Measurements from ENCODE around the gene ITPK1. TPM values are rescaled to one million over a fixed set of nuclear protein-coding genes. Genes with fewer than 3 reads are reported as not detected.

Gene ITPK1
- total RNA-seq, 1 experiment from 2014 or later: 38.5 TPM

DNA sequence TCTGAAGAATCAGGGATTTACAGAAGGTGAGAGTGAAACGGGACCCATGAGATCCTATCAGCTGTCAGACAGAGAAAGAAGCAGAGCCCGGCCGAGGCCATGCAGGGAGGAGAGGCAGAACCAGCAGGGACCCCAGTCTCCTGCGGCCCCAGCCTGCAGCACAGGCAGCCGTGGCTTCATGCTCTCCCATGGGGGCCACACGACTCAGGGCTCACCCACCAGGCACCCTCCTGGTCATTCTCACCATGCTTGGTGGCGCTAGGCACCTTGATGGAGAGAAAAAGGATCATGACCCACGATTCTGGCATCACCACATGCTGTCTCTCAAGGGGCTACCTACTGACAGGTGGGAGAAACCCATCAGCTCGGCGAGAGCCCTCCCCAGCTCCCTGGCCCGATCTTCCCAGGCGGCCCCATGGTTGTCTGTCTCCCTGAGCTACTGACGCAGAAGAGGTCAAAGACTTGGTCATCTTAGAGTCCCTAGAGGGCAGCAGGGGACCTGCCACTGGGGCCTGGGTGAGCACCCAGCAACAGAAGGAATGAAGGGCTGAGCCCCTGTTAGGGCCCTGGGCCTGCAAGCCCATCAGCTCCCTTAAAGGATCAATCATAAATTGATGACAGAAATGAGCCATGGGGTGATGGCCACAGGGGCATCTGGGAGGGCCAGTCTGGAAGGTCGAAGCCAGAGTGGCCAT, 58.0 kb downstream of the ITPK1 start:
- no peak for TF ChIP-seq EZH2 (IDR thresholded peaks at IDR 0.05; ENCODE audit: borderline replicate concordance, low read depth, low read length, poor library complexity, severe bottlenecking)
- TF ChIP-seq, protein P1, sequence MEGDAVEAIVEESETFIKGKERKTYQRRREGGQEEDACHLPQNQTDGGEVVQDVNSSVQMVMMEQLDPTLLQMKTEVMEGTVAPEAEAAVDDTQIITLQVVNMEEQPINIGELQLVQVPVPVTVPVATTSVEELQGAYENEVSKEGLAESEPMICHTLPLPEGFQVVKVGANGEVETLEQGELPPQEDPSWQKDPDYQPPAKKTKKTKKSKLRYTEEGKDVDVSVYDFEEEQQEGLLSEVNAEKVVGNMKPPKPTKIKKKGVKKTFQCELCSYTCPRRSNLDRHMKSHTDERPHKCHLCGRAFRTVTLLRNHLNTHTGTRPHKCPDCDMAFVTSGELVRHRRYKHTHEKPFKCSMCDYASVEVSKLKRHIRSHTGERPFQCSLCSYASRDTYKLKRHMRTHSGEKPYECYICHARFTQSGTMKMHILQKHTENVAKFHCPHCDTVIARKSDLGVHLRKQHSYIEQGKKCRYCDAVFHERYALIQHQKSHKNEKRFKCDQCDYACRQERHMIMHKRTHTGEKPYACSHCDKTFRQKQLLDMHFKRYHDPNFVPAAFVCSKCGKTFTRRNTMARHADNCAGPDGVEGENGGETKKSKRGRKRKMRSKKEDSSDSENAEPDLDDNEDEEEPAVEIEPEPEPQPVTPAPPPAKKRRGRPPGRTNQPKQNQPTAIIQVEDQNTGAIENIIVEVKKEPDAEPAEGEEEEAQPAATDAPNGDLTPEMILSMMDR (conservative IDR thresholded peaks at IDR 0.05; ENCODE audit: low read depth, low read length): no peak
- POLR2A ChIA-PET (ENCODE audit: low non-redundant PET): no interaction called here
- Histone ChIP-seq H3K27me3 (replicated peaks; ENCODE audit: insufficient read depth, low read depth, low read length, poor library complexity) (no peaks in the 10 kb centered on the region), H3K4me3 (ENCODE audit: low read depth, low read length, poor library complexity, severe bottlenecking) (no peak overlapping the region), H3K36me3 (ENCODE audit: insufficient read depth, low read length, poor library complexity, severe bottlenecking) (no peaks in the 10 kb centered on the region), H3K27ac (ENCODE audit: low read depth, low read length, poor library complexity, severe bottlenecking) (no peak overlapping the region), H3K9me3 (ENCODE audit: low read depth, low read length, poor library complexity, severe bottlenecking) (no peaks in the 10 kb centered on the region), H3K4me1 (ENCODE audit: insufficient read depth, low read length, poor library complexity, severe bottlenecking) (no peaks in the 10 kb centered on the region)
- no peak for DNase-seq (ENCODE audit: low spot score)
- CTCF ChIA-PET: no interaction called here
- BruUV-seq (replicated peaks): no TSS peak
- intact Hi-C loops (cut with micrococcal nuclease; ENCODE audit: unreplicated experiment): no loop called here

DNA sequence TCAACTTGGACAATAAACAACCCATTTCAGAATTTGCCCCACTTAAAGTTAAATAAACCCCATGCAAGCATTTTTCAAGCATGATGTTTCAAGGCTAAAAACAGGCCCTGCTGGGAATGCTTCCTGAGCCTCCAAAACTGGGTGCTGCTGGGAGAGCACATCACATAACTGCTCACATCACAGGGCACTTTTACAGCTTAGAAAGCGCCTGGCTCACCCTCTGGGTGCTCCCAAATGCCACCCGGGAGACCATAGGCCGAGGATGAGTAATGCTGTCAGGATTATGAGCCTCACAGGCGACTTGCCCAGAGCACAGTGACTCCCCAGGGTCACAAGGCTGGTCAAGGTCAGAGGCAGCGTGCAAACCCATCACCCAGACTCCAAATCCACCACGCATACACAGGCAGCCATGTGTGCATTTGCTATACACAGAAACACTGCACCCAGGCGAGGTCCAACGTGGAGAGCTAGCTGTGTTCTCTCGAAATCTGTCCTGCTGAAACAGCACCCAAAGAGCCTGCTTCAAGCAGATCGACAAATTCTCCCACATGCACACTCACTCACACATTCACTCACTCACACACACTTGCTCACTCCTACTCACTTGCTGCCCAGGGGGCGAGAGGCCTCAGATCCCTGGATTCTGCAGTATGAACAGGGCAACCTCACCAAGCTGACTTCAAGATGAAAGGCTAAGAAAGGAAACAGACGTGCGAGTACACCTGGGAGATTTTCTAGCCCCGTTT, 58.7 kb downstream of the ITPK1 start:
- TF ChIP-seq EZH2 (IDR thresholded peaks at IDR 0.05; ENCODE audit: borderline replicate concordance, low read depth, low read length, poor library complexity, severe bottlenecking): no peak
- TF ChIP-seq, protein P1 (conservative IDR thresholded peaks at IDR 0.05; ENCODE audit: low read depth, low read length): no peak
- ChIA-PET POLR2A (ENCODE audit: low non-redundant PET) (no interaction called here), CTCF (no interaction called here)
- Histone ChIP-seq H3K4me1 (ENCODE audit: insufficient read depth, low read length, poor library complexity, severe bottlenecking) (no peaks in the 10 kb centered on the region), H3K36me3 (ENCODE audit: insufficient read depth, low read length, poor library complexity, severe bottlenecking) (no peaks in the 10 kb centered on the region), H3K4me3 (ENCODE audit: low read depth, low read length, poor library complexity, severe bottlenecking) (no peak overlapping the region), H3K27ac (ENCODE audit: low read depth, low read length, poor library complexity, severe bottlenecking) (no peak overlapping the region), H3K27me3 (replicated peaks; ENCODE audit: insufficient read depth, low read depth, low read length, poor library complexity) (no peaks in the 10 kb centered on the region), H3K9me3 (ENCODE audit: low read depth, low read length, poor library complexity, severe bottlenecking) (no peaks in the 10 kb centered on the region)
- intact Hi-C loops (cut with micrococcal nuclease; ENCODE audit: unreplicated experiment): no loop called here
- no TSS peak for BruUV-seq (replicated peaks)
- no peak for DNase-seq (ENCODE audit: low spot score)

DNA sequence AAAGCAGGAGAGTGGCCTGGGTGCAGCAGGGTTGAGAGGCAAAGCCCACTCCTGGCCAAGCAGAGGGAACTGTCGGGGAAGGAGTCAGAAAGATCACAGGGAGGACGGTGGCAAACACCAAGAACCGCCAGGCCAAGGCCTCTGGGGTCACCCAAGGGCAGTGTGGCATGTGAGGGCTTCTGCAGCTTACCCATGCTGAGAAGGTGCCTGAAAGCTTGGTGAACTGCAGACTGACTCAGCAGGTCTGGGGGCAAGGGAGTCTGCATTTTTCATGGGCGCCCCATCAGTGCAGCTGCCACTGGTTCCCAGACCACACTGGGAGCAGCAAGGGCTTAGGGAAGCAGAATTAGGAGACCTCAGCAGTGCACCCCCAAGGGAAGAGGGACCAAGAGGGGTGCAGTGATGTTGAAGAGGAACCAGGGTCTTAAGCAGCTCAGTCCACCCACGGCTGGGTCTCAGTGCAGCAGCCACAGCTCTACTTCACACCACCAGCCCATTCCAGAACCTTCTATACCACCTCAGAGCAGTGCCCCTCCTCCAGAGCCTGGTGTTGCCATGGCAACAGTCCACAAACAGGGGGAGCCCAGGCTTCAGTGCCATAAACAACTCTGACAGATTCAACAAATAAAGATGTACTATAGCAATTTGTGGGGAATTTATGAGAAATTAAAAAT, 59.4 kb downstream of the ITPK1 start:
- BruUV-seq (replicated peaks): no TSS peak
- TF ChIP-seq EZH2 (IDR thresholded peaks at IDR 0.05; ENCODE audit: borderline replicate concordance, low read depth, low read length, poor library complexity, severe bottlenecking): no peak
- TF ChIP-seq, protein P1 (conservative IDR thresholded peaks at IDR 0.05; ENCODE audit: low read depth, low read length): no peak
- Histone ChIP-seq H3K36me3 (ENCODE audit: insufficient read depth, low read length, poor library complexity, severe bottlenecking) (no peaks in the 10 kb centered on the region), H3K4me1 (ENCODE audit: insufficient read depth, low read length, poor library complexity, severe bottlenecking) (no peaks in the 10 kb centered on the region), H3K27me3 (replicated peaks; ENCODE audit: insufficient read depth, low read depth, low read length, poor library complexity) (no peaks in the 10 kb centered on the region), H3K4me3 (ENCODE audit: low read depth, low read length, poor library complexity, severe bottlenecking) (no peak overlapping the region), H3K9me3 (ENCODE audit: low read depth, low read length, poor library complexity, severe bottlenecking) (no peaks in the 10 kb centered on the region), H3K27ac (ENCODE audit: low read depth, low read length, poor library complexity, severe bottlenecking) (no peak overlapping the region)
- ChIA-PET CTCF (no interaction called here), POLR2A (ENCODE audit: low non-redundant PET) (no interaction called here)
- DNase-seq (ENCODE audit: low spot score): no peak
- intact Hi-C loops (cut with micrococcal nuclease; ENCODE audit: unreplicated experiment): no loop called here

All from A673 (cell line).